Measurements from ENCODE around the gene HSPBAP1.
"Not testable (repeated sequence)": the region's sequence is repeated elsewhere in the genome, so short reads cannot be mapped to it uniquely, and the experiment has no call there.

HSPBAP1 gene

DNA sequence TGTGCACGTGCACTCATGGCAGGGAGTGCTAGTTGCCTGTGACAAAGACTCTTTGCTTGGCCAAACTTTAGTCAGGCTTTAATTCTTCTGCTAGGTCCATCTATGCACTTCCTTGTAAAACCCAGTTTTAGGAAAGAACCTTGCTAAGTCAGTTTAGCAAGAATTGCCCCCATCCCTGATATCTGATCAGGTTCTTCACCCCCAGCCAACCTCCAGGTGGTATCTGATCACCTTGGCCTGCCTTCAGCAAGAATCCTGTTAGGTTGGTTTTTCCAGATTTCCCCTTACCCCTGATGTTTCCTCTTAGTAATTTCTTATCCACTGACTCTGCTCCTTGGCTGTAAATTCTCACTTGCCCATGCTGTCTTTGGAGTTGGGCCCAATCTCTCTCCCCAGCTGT is 8.4 kb downstream of the HSPBAP1 start:
- no peak for DNase-seq

DNA sequence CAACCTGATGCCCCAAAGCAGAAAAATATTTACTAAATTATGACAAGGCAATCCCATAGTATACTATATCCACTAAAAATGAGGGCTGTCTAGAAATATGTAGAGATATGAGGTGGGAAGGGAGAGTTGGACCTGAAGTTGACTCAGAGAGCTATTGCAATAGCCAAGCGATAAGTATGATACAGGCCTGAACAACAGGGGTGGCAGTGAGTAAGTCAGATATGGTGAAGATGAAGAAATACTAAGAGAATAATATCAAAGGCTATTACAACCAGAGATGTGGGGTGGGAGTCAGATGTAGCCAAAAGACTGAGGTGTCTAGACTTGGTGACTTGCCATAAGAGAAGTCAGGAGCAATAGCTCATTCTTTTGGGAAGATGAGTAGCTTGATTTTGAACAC is 9.2 kb downstream of the HSPBAP1 start:
- DNase-seq = no peak

DNA sequence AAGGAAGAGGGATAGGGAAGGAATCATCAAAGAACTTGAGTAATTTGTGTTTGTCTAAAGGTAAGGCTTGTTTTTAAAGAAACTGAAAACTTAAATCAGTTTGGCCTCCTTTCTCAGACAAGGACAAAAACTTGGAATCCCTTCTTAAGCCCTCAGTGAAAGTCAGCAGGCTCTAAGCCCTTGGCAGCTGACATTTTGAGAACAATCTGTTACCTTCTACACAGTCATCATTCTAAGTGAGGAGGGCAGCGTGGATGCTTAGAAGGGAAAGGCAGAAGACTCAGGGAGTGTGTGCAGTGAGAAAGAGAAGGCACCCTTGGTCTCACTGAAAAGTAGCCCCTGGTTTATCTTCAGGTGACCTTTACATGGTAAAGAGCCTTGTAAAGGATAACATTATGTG is 10.8 kb downstream of the HSPBAP1 start:
- no peak for DNase-seq

DNA sequence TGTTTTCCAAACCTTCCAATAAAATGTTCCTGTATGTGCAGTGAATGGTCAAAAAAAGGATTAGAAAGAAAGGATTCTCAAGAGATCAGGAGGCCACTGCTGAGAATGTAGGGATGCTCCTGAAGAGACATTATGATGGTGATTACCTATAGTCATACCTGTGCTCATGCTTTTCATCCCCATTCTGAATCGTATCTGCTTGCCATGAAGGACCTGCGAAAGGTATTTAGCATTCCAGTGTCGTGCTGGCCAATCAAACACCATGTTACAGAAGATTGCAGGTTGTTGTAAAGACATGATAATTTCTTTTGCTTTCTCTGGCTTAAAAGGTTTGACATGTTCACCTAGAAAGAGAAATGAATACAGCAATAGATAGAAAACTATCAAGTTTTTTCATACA is 16.1 kb downstream of the HSPBAP1 start:
- no peak for DNase-seq

DNA sequence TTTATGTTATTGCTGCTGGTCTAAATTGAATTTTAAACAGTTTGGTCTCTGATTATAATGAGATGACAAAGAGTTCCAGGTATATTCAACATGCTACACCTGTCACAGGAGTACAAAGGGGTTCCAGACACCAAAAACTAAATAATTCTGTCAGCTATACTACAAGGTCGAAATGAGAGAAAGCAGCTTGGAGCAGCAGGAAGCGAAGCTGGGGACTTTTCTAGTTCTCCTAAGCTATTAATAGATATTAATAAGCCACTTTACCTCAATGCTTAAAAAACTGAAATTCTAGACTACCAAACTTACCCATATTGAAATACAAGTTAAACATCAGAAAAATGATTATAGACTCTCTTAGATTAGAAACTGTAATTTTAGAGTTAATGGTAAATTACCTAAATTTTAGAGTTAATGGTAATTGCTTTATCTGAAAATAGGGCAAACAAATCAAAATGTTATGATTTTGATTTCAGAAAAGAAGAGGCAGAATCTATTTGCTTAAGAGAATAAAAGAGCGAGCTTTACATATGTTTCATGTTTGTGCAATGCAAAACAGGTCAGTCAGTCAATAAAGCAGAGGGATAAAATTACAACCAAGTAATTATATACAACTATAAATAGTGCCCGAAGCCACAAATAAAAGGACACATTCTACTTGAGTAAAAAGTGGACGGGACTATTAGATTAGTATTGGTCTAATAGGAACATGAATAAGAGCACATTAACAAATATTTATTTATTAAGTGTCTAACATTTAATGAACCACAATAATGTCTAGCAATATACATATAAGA is 16.8 kb downstream of the HSPBAP1 start:
- peak in 1 of 2 donors; percentile 1 for DNase-seq

DNA sequence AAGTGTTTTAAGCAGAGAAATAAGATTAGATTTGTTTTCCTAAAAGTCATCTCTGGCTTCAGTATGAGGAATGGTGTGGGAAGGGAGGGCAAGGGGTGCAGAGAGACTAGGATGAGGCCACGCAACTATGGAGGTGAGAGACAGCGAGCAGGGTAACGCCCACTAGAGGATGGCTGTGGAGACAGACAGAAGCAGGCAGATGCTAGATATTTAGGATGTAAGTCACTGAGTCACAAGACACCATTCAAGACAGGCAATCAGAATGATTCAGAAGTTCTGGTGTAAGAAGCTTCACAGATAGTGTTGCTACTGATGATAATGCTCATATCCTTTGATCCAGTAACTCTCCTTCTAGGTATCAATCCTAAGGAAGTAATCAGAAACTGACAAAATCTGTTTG is 19.1 kb downstream of the HSPBAP1 start:
- peak; percentile 55 to 69 for DNase-seq

DNA sequence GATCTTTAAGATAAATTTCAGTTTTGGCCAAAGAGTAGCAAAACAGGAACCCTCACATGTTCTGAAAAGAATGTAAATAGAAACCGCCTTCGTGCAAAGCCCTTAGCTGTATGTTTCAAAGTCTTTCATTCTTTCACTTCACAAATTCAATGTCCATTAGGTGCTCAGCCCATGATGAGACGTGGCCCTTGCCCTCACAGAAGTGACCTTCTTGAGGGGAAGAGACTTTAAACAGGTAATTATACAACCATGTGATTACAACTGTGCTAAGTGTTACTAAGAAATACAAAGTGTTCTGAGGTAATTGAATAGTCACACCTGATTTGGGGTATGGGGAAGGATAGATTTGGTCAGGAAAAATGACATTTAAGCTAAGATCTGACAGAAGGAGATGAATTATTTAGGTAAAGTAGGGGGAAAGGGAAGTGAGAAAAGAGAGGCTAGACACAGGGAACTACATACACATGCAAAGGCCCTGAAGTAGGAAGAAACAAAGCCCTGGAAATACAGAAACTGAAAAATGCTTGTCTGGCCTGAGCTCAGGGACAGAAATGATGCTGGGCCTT is 19.6 kb downstream of the HSPBAP1 start:
- DNase-seq = peak; percentile 49 to 50

DNA sequence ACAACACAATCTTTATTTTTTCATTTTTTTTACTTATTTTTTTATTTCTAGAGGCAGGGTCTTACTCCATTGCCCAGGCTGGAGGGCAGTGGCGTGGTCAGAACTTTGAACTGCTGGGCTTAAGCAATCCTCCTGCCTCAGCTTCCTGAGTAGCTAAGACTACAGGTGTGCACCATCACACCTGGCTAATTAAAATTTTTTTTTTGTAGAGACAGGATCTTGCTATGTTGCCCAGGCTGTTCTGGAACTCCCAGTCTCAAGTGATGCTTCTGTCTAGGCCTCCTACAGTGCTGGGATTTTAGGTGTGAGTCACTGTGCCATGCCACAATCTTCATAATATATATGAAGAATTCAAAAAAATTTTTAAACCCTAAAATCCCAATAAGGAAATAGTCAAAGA is 20.8 kb downstream of the HSPBAP1 start:
- DNase-seq = no peak

DNA sequence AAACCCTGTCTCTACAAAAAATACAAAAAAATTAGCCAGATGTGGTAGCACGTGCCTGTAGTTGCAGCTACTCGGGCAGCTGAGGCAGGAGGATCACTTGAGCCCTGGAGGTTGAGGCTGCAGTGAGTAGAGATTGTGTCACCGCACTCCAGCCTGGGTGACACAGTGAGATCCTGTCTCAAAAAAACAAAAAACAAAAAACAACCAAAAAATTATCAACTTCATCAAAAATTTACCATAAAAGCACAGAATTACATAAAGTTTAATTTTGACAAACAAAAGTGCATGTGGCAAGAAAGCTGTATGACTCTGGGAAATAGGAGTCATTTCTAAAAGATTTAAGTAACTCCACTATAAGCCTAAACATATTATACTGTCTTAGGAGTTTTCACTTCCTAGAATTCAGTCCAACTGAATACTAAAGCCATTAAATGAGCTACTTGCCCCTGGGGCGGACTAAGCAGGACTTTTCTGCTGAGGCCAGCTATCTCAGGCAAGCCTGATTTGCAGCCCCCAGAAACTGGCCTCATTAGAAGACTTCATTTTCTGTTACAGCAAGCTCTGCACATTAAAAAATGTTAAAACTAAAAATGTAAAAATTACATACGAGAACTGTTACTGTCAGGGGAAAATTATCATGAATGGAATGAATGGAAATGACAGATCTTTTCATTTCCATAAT is 23.0 kb downstream of the HSPBAP1 start:
- DNase-seq = peak; percentile 51 to 55

DNA sequence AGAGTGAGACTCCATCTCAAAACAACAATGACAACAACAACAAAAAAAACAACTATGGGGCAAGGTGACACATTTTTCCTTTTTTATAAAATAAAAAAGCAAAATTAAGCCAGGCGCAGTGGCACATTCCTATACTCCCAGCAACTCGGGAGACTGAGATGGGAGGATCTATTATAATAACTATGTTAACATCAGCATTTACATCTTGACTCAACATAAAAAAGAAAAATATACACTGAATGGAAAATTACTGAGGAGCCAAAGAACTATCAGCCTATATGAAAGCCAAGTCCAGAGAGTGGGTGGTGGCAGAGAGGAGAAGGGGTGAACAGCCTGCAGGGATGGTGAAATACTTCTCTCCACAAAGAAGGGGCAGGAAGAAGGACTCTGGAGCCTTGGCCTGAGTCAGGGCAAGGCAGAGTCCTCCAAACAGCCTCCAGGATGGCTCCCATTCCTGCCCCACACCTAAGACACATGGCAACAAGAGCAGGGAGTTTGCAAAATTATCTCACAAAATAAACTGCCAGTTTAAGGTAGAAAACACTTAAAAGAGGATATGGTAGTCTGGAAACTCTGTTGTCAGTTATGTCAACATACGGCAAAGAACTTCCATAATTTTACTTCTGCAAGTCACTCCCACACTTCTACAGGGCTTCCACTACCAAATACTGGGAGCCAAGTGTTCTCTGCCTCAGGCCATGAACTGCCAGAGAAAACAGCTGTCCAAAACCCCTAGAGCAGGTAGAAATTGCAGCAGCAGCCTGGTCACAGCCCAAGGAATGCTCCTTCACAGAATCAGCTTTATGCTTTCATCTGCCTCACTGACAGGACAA is 25.9 kb downstream of the HSPBAP1 start:
- DNase-seq = peak; percentile 87 to 92

DNA sequence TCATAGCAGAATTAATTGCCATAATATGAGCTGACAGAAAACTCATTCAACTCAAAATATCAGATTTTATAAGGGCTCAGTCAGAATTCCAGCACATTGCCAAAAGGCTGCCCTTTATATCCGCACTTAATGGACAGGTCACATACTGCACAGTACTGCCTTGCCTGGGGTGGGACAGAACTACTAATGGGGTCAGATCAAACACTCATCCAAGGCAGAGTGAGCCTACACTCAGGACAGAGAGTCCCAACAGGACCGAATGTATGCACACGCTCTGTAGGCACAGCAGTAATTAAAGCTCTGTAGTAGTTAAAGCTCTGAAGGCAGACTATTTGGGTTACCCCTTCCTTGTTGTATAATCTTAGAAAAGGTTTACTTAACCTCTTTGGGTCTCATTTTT is 27.2 kb downstream of the HSPBAP1 start:
- DNase-seq = no peak

DNA sequence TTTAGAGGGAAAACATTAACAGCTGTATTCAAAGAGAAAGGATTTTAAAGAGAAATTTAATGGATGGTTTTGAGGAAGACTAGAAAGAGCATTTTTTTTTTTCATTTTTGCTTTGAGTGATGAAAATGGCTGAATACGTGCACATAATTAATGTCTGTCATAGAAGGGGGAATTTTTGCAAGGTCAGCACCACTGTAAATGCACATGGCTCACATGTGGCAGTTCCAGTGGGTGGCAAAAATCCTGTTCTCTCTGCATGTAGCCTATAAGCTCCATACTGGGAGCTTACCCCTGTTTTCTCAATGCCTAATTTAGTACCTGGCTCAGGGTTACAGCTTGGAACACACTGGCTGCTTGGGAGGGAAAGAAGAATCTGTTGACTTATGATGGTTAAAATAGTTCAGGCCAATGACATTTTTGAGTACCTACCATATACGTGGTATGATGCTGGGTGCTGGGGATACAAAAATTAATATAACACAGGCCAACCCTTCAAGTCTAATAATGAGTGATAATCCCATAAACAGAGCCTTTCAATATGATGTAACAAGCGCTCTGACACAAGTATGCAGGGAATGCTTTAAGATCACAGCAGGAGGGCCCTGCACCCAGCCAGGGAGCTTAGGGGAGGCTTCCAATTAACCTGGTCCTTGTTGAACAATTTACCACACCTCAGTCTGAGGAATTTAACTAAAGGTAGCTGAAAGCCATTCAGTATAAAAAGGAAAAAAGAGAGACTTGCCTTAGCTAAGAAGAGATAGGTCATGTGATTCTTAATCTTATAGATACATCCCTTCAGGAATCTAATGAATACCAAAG is 33.0 kb downstream of the HSPBAP1 start:
- peak in 1 of 2 donors; percentile 27 for DNase-seq

DNA sequence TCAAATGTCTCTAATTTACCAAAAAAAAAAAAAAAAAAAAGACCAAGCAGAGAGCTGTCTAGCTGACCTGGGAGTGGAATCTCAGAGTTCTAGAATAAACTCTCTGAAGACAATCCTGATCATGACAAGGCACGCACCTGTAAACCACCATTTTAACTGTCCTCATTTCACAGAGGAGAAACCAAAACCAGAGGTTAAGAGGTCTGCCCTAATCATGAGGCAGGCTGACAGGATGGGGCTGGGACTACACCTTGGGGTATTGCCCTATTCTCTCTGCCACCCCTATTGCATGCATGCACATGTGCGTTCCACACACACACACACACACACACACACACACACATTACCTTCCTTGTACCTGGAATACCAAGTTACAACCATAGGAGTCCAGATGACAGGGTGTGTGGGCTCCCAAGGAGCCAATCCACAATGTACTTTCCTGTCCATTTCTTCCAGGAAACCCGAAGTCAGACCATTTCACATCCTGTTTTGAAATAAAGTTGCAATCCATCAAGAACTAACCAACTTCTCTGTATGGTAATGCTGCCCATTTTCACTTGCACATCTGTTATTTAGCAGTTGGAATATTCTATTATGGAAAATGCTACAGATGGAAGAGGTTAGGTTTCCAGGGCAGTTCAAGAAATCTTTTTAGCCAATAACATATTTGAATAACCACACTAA is 34.6 kb downstream of the HSPBAP1 start:
- peak; percentile 72 to 84 for DNase-seq

DNA sequence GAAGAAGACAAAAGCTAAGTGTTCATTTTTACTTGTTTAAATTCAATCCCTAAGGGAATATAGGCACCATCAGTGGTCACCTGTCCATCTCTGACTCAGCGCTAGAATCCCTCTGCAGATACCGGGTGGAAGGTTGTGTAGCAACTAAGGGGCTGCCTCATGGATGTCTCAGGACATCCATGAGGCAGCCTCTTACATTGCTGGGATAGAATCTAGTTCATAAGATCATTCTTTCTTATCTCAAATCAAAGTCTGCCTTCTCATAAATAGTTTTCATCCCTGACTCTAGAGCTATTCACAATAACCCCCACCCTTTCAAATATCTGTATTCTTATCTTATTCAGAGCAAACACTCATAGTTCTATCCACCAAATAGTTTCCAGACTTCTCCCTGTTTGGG is 38.1 kb downstream of the HSPBAP1 start:
- DNase-seq = no peak

DNA sequence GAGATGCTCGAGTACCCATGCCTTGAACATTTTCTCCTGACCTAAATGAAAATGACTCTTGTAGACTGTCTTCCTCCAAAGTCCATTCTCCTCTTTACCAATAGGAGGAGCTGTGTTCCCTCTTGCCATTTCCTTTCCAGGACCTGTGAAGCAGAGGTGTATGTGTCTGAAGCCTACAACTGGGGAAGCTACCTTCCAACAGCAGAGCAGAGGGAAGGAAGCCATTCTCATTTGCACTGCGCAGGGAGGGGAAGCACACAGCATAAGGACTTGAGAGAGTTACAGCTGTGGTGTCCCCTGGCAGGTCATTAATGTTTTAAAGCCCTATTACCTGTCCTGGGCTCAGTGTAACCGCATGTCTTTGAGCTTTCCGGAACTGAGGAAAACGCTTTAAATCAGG is 38.7 kb downstream of the HSPBAP1 start:
- DNase-seq = peak; percentile 67 to 69

DNA sequence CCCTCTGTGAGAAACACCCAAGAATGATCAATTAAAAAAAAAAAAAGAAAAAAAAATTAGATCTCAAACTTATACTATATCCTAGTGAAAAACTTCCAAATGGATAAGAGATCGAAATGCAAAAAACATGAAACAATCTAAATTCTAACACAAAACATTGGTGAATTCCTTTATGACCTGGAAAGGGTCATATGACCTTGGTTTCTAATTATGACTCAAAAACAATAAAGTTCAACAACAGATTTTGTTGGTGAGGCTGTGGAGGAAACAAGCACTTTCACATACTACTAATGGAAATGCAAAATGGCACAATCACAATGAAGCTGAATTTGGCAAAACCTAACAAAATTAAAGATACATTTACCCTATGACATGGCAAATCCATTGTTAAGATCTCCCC is 45.3 kb downstream of the HSPBAP1 start:
- no peak for DNase-seq

DNA sequence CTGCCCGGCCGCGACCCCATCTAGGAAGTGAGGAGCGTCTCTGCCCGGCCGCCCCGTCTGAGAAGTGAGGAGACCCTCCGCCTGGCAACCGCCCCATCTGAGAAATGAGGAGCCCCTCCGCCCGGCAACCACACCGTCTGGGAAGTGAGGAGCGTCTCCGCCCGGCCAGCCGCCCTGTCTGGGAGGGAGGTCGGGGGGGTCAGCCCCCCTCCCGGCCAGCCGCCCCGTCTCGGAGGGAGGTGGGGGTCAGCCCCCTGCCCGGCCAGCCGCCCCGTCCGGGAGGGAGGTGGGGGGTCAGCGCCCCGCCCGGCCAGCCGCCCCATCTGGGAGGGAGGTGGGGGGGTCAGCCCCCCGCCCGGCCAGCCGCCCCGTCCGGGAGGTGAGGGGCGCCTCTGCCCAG is 46.3 kb downstream of the HSPBAP1 start:
- DNase-seq = not testable (repeated sequence)

DNA sequence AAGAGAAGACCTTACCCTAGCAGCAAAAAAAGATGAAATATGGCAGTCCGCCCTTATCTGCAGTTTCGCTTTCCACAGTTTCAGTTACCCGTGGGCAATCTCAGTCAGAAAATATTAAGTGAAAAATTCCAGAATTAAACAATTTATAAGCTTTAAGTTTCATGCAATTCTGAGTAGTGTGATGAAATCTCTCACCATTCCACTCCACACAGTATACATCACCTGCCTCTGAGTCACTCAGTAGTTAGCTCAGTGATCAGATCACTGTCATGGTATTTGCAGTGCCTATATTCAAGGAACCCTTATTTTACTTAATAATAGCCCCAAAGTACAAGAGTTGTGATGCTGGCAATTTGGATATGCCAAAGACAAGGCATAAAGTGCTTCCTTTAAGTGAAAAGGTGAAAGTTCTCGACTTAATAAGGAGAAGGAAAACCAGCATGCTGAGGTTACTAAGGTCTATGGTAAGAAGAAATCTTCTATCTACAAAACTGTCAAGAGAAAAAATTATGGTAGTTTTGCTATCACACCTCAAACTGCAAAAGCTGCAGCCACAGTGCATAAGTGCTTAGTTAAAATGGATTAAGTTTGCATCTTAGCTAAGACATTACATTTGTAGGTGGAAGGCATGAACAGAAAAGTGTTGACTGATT is 48.1 kb downstream of the HSPBAP1 start:
- peak; percentile 58 to 67 for DNase-seq

DNA sequence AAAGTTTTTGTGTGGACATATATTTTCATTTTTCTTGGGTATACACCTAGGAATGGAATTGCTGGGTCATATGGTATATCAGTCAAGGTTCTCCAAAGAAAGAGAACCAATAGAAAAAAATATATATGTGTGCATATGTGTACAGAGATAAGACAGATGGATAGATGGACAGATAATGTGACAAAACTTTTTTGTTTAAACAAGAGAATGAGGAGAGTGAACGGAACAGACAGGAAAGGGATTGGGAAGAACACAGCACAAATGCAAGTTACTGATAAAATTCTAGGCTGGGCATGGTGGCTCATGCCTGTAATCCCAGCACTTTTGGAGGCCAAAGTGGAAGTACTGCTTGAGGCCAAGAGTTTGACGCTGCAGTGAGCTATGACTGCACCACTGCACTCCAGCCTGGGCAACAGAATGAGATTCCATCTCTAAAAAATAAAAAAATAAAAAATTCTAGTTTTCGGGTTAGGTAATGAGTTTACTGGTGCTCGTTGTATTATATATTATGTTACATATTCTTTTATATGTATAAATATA is 50.0 kb downstream of the HSPBAP1 start:
- DNase-seq = no peak

DNA sequence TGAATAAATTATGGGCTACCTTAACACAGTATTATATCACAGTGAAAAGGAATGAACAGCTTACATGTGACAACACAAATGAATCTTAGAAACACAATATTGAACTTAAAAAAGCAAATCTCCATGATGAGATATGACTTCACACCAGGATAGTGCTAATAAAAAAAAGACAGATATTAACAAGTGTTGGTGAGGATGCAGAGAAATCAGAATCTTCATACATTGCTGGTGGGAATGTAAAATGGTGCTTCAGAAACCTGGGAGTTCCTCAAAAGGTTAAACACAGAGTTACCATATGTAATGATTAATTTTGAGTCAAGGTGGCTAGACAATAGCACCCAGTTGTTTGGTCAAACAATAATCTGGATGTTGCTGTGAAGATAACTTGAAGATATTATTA is 51.4 kb downstream of the HSPBAP1 start:
- DNase-seq = no peak

DNA sequence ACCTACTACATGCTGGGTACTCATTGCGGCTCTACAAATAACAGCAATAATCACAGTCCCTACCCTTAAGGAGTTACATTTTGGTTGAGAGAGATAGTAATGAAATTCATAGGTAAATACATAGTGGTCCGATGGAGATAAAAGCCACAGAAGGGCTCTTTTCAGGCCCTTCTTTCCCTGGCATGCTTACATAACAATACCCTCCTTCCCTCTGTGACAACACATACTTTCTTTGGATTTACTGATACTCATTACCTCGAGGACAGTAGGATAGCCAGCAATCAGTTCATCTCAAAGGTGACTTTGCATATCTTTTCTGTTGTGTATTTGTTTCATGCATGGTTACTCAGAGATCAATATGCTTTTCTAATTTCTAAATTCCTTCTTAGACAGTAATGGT is 54.5 kb downstream of the HSPBAP1 start:
- no peak for DNase-seq

Measured in inflammatory macrophage (primary cell).